ENCODE results near the gene MYH7B.

The MYH7B gene

GRCh38 chr20:34956041-34956458 lies 382 bp downstream of the MYH7B start:
- in situ Hi-C loops (cut with HindIII; ENCODE audit: low sequenced_read_pairs), result no loop called here
- no peak for DNase-seq (ENCODE audit: low read depth, low spot score)

GRCh38 chr20:34956751-34957472 lies 1.2 kb downstream of the MYH7B start:
- DNase-seq (ENCODE audit: low read depth, low spot score), result no peak
- in situ Hi-C loops (cut with HindIII; ENCODE audit: low sequenced_read_pairs), result no loop called here
- TF ChIP-seq, protein P1, sequence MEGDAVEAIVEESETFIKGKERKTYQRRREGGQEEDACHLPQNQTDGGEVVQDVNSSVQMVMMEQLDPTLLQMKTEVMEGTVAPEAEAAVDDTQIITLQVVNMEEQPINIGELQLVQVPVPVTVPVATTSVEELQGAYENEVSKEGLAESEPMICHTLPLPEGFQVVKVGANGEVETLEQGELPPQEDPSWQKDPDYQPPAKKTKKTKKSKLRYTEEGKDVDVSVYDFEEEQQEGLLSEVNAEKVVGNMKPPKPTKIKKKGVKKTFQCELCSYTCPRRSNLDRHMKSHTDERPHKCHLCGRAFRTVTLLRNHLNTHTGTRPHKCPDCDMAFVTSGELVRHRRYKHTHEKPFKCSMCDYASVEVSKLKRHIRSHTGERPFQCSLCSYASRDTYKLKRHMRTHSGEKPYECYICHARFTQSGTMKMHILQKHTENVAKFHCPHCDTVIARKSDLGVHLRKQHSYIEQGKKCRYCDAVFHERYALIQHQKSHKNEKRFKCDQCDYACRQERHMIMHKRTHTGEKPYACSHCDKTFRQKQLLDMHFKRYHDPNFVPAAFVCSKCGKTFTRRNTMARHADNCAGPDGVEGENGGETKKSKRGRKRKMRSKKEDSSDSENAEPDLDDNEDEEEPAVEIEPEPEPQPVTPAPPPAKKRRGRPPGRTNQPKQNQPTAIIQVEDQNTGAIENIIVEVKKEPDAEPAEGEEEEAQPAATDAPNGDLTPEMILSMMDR (IDR thresholded peaks at IDR 0.05; ENCODE audit: low read depth, low read length), result no peak
- no peak overlapping the region for H3K4me3 ChIP-seq (ENCODE audit: low read depth, low read length)

More at GRCh38 chr20:34956041-34956458, 382 bp downstream of the MYH7B start:
- peak overlapping the region; percentile 62 for H3K4me3 ChIP-seq (ENCODE audit: low read depth, low read length)
- TF ChIP-seq, protein P1 (IDR thresholded peaks at IDR 0.05; ENCODE audit: low read depth, low read length), result no peak

GRCh38 chr20:34964486-34964885 lies 8.8 kb downstream of the MYH7B start:
- in situ Hi-C loops (cut with HindIII; ENCODE audit: low sequenced_read_pairs), result no loop called here
- DNase-seq (ENCODE audit: low read depth, low spot score), result no peak
- TF ChIP-seq, protein P1 (IDR thresholded peaks at IDR 0.05; ENCODE audit: low read depth, low read length), result no peak
- H3K4me3 ChIP-seq (ENCODE audit: low read depth, low read length), result no peak overlapping the region

DNA sequence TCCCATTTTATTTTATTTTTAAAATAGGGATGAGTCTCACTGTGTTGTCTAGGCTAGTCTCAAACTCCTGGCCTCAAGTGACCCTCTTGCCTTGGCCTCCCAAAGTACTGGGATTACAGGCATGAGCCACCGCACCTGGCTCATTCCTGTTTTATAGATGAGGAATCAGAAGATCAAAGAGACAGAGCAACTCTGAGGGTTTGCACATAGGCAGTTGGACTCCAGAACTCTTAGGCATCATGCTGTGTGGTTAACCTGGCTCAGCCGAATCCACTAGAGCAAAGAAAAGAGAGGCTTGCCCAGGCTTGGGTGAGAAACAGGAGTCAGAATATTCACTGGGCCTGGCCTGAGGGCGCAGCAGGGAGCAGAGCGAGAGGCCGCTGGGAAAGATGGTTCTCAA lies 9.4 kb downstream of the MYH7B start:
- no peak overlapping the region for H3K4me3 ChIP-seq (ENCODE audit: low read depth, low read length)
- no peak for DNase-seq (ENCODE audit: low read depth, low spot score)
- TF ChIP-seq, protein P1 (IDR thresholded peaks at IDR 0.05; ENCODE audit: low read depth, low read length), result no peak
- in situ Hi-C loops (cut with HindIII; ENCODE audit: low sequenced_read_pairs), result no loop called here

DNA sequence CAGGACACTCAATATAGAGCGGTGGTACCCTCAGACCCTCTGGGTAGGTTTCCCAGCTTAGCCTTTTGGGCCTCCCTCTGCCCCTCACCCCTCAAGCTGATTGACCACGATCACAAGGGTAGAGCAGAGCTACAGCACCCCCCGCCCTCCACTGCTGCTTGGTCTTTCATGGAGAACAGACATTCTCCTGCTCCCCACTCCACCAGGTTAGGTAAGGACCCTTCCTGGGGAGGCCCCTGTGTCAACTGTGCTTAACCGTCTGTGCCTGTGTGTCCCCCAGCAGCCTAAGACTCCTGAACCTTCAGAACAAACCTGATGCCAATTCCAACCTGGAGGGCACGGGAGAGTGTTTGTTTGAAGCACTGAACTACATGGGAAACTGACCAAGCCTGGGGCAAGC lies 11.8 kb downstream of the MYH7B start:
- no peak for DNase-seq (ENCODE audit: low read depth, low spot score)
- in situ Hi-C loops (cut with HindIII; ENCODE audit: low sequenced_read_pairs), result no loop called here
- no peak overlapping the region for H3K4me3 ChIP-seq (ENCODE audit: low read depth, low read length)
- TF ChIP-seq, protein P1 (IDR thresholded peaks at IDR 0.05; ENCODE audit: low read depth, low read length), result no peak

DNA sequence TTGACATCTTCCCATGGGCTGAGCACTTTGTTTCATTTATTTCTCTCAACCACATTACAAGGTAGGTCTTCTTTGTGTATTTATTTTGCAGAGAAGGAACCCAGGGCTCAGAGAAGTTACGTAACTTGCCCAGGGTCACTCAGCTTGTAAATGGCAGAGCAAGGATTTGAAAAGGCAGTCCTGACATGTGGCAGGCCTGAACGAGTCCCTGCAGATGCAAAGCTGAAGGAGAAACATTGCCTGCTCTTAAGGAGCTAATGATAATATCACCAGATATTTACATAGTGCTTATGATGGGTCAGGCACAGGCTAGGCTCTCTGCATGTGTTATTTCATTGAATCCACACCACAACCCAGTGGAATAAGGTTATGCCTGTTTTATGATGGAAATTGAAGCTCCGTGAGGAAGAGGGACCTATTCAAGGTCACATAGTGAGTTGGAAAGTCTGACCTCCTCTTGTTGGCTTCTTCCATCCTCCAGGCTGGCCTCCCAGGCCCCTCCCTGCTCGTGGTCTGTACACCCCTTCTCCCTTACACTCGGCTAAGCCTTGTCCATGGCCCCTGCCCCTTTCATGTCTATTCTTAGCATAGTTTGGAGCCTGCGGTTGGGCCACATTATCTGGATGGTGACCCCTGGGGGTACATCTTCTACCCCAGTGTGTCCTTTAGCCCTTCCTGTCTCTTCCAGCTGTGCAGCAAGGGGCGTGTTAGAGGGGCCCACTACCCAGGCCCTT lies 12.5 kb downstream of the MYH7B start:
- in situ Hi-C loops (cut with HindIII; ENCODE audit: low sequenced_read_pairs), result no loop called here
- no peak for DNase-seq (ENCODE audit: low read depth, low spot score)
- TF ChIP-seq, protein P1 (IDR thresholded peaks at IDR 0.05; ENCODE audit: low read depth, low read length), result no peak
- no peak overlapping the region for H3K4me3 ChIP-seq (ENCODE audit: low read depth, low read length)
